SK-N-DZ (cell line): ENCODE data around the gene PRKCD.
A peak's percentile ranks its signal among the peaks of the same experiment; 100 is the strongest.

Source experiments
- DNase-seq: peaks from one replicate; pipeline ENCODE4 v3.0.0-alpha.2; 2015; ENCODE audit warnings: low spot score

PRKCD gene

DNA sequence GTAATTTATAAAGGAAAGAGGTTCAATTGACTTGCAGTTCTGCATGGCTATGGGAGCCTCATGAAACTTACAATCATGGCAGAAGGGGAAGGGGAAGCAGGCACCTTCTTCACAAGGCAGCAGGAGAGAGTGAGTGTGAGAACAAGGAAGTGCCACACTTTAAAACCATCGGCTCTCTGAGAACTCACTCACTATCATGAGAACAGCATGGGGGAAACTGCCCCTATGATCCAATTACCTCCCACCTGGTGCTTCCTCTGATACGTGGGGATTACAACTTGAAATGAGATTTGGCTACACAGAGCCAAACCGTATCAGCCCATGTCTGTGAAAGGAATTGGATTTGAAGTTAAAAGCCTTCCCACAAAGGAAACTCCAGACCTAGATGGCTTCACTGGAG is 55.7 kb downstream of the PRKCD start:
- DNase-seq, result peak; percentile 55

DNA sequence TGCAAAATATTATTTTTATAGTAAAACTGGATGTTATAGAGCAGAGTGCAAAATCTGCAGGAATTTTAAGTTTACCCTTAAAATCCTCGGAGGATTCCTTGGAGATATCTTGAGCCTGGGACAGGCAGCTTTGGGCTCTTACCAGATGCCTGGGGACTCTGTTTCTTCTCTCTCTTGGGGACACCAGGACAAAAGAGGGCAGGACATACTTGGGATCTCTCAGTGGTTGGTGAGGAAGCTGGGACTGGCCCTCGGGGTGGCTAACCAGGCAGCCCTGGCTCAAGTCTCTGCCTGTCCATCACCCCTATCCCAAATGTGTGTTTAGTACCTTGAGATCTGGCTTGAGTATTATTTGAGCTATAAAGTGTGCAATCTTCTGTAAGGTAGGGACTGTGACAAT is 56.2 kb downstream of the PRKCD start:
- no peak for DNase-seq

DNA sequence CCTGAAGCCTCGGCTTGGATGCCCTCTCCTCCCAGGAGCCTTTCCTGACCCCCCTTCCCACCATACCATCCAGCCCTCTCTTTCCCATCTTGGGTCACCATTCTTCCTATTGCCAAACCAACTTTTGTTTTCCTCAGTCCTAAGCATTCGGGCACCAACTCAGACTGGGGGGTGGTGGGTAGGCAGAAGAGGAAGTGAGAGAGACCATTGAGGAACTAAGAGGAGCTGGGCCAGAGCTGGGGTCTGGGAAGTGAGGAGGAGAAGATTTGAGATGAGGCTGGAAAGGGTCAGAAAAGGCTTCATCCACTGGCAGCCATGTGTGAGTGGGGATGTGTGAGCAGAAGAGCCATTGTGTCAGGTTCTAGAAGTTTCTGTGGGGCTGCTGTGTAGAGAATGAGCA is 57.1 kb downstream of the PRKCD start:
- no peak for DNase-seq

DNA sequence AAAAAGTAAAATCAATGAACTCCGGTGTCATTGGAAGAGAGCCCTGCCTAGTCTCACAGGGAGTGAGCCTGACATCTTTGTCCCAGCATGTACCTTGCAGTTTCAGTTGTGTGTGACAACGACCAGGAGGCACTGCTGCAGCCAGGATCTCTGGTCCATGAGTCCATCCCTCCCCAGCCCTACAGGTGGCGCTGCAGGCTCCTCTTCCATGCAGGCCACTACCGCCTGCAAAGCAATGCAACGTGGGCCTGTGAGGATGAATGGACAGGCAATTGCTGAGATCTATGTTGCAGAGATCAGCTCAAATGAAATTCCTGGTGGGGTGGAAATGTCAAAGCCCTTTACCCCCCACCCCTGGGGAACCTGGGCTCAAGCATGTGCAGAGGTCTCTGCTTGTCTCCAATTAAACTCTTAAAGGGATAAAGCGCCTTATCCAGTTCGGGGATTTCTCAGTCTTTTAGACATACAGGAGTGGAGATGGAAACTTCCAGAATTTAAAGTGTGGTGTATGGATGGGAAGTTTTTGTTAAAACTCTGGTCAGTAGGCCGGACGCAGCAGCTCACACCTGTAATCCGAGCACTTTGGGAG is 59.0 kb downstream of the PRKCD start:
- peak; percentile 80 for DNase-seq

DNA sequence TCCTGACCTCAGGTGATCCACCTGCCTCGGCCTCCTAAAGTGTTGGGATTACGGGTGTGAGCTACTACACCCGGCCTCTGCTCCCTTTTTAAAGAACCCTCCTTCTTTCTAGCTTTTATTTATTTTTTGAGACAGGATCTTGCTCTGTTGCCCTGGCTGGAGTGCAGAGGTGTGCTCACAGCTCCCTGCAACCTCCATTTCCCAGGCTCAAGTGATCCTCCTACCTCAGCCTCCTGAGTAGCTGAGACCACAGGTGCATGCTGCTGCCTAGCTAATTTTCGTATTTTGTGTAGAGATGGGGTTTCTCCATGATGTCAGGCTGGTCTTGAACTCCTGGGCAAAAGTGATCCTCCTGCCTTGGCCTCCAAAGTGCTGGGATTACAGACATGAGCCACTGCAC is 60.3 kb downstream of the PRKCD start:
- DNase-seq, result no peak

DNA sequence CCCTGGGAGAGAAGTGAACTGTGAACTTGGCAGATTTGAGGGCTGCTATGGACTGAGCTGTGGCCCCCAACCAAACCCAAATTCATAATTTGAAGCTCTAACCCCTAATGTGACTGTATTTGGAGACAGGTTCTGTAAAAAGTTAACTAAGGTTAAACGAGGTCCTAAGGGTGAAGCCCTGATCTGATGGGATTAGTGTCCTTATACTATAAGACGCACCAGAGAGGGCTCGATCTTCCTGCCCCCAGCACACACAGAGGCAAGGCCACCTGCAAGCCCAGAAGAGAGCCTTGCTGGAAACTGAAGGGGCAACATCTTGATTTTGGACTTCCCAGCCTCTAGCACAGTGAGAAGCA is 60.8 kb downstream of the PRKCD start:
- DNase-seq, result no peak

DNA sequence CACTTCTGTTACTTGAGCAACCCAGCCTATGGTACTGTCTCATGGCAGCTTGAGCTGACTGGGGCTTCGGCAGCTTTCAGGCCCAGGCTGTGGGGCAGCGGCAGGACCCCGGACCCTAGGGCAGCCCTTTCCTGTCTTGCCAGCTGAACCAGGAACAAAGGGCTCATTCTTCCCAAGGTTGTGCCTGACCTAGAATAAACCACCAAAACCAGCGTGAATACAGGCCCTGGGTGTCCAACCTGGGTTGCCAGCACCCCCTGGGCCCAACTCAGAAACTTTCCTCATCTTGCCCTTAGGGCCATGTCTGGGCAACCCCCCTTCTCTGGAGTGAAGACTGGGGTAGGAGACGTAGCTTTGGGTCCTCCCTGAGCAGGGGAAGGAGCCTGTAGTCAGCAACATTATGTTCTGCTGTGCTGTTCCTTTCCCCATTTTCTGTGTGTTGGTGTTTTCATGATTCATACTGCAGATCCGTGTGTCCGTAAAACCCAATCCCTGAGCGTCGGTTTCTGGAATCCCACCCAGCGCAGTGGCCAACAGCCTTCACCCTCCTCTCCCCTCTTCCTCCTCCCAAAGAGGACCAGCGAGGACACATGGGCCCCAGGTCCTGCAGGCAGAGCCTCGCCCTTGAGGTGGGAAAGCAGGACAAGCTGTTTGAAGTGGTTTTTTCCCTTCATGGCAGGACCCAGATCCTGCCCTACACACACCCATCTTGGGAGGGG is 61.3 kb downstream of the PRKCD start:
- DNase-seq, result no peak

DNA sequence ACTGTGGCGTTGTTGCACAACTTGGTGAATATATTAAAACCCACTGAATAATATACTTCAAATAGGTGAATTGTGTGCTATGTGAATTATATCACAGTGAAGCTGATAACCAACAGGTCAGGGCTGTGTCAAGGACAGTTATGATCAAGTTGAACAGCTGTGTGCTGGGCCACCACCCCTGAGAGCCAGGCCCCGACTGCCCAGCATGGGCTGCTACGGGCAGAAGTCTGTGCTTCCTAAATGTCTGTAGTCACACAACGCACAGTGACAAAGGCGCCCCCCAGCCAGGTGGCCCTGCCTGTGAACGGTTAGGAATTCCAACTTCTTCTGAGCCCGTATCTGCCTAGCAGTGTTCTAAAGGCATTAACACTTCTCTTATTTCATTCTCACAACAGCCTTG is 62.0 kb downstream of the PRKCD start:
- DNase-seq, result no peak

DNA sequence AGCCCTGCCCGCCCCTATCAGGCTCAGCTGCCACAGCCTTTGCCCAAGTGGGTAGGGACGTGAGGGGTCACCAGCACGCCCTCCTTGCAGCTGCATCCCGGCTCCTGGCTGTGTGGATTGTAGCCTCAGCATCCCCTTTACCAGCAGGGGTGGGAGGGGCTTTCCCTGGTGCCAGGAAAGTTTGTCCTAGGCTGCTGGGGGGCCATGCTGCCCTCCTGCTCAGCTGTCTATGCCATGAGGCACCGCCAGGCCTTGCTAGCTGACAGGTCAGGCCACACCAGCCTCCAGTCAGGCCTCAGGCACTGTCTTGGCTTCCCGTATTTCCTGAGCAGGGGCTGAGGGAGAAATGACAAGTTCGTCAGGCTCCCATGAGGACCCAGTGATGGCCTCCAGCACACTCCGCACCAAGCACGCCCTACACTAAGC is 62.5 kb downstream of the PRKCD start:
- DNase-seq, result no peak

DNA sequence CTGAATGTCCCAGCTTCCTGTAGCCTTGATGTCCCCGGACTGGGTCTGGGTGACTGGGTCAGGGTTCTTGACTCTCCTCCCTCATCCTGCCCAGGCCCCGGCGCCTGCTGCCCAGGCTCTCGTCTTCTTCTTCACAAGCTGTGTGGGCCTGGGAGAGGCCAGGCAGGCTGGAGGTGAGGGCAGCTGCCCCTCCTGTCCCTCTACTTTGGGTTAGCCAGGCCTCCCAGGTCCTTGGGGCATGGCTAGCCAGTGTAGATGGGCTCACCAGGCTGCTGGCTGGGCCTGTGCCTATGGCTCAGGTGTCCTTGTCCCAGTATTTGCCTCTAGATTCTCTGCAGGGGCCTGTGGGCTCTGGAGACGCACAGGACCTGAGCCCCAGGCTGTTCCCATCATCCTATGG is 63.0 kb downstream of the PRKCD start:
- DNase-seq, result no peak

DNA sequence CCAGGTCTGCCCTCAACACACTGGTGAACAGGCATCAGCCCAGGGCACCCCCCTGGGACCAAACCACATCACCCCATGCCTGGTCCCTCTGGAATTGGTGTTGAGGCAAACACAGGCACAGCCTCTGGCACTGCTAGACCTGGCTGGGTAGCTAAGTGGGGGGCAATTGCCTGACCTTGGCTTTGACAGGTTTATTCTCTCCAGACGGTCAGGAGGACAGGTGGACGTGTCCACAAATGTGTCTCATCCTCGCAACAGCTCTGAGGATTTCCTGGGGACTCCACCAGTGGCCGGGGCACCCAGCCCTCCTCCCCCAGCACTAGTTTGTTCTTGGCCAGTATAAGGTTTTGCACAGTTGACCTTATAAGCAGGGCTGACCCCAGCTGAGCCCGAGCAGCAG is 63.5 kb downstream of the PRKCD start:
- no peak for DNase-seq

DNA sequence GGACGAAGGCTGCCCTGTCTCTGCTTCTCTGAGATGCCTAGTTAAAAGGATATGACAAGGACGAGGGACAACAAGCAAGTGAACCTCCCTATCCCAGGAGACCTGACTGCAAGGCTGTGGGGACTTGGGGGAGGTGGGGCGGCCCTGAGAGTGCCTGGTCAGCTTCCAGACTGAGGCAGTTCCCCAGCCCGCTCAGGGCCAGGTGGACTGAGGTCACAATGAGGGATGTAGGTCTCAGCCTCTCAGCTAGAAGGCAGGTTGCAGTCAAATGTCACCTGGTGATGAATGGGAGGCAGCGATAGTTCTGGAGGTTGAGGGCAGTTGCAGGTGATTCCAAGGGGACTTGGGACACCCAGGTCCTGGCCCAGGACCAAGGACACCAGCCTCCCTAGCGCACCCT is 64.2 kb downstream of the PRKCD start:
- no peak for DNase-seq

DNA sequence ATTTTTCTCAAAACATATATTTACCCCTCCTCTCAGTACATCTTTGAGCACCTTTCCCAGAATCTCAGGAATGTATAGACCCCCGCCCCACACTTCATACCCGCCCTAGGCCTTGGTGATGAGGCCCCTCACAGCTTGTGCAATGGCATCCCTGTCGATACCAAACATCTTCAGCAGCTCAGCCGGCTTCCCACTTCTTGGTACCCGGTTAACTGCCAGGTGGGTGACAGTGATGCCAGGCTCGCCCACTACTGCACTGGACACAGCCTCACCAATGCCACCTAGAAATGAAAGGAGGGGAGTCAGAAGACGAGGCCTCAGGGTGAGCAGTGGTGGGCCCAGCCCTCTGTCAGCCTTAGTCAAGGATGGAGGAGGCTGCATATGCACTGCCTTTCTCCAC is 64.6 kb downstream of the PRKCD start:
- no peak for DNase-seq

DNA sequence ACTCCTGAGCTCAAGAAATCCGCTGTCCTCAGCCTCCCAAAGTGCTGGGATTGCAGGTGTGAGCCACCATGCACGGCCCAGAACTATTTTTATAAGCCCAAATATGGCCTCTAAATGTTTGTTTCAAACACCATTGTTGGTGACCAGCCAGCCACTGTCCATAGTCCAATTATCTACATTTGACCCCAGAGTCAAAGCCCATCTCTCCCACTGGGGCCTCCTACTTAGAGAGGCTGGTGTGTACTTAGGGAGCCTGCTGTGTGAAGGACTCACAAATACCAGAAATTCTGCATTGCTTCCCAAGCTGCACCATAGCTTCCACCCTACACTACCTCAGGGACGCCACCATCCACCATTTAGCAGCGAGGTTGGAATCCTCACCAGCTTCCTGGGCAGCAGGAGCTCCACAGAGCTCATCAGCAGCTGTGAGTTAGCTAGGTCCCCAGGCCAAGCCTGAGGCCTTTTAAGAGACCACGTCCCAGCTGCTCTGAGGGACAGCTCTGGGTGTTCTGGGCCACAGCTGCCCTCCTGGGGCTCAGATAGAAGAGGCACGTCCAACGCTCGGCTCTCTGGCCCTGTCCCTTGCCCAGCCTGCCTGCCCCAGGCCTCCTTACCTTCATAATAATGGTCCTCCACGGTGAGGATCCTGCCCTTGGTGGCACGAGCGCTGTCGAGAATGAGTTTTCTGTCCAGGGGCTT is 65.3 kb downstream of the PRKCD start:
- DNase-seq, result no peak

DNA sequence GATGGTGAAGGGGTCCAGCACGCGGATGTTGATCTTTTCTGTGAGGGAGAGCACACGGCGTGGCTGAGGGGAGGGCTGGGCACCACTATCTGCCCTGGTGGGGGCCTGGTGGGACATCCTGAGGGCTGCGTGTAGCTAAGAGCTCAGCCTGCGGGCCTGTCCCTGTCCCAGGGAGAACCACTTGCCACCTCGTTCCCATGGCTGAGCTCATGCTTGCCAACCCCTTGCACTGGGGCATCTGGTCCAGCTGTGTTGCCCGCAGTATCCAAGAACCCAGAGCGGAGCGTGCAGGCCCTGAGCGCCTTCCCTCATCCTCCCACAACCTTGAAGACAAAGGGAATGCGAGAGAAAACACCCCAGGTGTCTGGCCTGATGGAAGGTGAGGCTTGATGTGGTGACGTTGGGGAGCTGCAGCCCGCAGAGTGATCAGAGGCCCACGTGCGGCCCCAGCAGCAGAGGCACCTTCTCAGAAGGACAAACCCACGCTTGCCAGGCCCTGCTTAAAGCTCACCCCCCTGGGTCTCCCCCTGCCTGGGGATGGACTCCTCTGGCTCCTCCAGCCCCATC is 65.9 kb downstream of the PRKCD start:
- no peak for DNase-seq

DNA sequence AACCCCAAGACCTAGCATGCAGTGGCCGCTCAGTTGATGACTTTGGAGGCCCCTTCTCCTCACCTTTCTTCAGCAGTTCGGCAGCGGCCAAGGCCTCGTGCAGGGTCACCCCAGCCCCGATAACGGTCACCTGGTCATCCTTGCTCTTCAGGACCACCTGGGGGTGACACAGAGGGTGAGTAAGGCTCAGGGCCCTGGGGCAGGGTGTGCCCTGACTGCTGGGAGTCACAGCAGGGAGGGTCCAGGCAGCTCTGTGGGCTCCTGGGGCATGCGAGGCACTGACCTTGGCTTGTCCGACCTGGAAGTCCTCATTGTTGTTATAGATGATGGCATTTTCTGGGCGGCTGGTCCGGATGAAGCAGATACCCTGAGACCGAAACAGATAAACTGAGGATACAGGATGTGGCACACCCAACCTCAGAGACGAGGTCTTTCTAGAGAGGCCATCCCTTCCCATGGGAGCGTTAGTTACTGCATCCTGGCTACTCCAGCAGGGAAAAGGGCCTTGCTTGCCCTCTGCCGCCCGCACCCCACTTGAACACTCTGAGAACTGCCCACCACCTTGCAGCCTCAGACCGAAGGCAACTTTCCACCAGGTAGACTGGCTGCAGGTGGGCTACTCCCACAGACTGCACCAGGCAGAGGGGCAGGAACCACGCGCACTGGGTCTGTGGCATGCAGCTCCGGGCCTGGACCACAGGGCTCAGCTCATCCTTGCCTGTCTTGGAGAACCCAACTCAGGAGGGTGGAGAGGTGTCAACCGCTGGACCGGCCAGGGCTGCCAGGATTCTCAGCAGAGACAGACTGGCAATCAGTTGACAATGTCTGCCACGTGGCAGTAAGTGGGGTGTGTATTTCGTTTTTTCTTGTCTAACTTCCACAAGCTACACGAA is 67.2 kb downstream of the PRKCD start:
- no peak for DNase-seq

DNA sequence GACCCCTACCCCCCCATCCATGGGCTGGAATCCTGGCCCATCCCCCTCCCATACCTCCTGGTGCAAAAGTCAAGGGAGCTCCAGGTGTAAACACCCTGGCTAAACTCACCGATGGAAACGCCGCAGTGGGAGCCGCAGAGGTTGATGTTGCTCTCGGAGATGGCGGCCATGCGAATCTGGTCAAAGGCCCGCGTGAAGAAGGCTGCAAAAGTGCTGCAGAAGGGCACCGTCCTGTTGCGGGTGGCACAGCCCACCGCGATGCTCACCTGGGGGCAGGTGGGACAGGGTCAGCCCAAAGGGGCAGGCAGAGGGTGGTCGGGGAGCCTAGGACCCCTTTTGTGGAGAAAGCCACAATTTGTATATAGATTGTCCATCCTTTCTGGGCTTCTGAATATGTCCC is 68.2 kb downstream of the PRKCD start:
- no peak for DNase-seq

DNA sequence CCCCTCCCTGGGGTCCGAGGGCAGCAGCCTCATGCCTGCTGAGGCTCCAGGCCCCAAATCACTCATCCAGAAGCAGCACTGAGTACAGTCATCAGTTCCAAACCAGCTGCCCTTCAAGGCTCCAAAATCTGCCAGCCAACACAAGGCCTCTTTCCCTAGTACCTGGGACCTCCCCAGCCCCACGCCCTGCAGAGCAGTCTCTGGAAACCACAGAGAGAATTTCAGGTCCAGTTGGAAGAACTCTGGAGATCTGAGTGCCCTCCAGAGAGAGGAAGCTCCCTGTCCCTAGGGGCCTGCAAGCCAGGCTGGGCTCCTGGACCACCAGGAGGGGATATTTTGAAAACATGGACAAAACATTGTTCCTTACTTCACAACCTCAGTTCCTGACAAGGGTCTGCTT is 68.6 kb downstream of the PRKCD start:
- DNase-seq, result no peak

DNA sequence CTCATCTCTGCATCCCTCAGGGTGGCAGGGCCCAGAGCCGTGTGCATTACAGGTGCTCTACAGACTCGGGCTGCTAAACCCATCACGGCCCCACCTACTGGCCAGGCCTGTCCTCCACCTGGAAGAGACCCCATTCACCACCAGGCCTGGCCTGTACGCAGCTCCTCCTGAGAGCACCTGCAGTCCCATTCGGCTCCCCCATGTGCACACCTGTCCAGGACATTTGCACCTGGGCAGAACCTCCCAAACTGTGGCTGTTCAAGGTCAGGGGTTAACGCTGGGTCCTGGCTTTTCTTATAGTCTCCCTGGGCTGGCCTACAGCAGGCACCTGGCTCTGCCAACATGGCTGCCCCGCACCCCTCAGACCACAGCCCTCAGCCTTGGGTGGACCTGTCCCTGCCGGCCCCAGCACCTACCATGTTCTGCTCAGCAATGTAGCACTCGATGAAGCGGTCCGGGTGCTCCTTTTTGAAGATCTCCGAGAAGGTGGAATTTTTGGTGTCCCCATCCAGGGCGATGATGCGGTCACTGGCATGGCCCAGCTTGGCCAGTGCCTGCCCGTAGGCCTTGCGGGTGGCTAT is 69.1 kb downstream of the PRKCD start:
- no peak for DNase-seq

DNA sequence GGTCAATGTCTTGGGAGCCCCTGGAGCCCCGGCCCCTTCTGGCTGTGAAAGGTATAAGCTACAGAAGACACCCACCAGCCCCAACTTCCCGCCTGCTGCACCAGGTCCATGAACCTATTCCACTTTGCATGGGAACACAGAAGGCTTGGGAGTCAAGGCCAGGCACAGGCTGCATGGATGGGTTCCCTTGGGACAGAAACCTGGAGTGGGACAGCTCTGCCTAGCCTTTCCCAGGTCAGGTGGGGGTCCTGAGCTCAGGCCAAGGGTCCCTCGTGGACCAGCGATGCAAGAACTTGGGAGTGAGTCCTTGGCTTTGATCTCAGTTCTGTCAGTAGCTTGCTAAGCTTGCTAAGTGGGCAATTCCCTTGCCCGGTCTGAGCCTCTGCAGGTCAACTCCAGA is 69.8 kb downstream of the PRKCD start:
- no peak for DNase-seq
